SIG-M5 treated with dmso at 0.1 percent for 504 hours (cell line): ENCODE results near the gene MAP4.

Experiments used
- DNase-seq: peaks from one replicate; lab custom pipeline; 2025; ENCODE audit not compliant: unreplicated experiment; lab: John Stamatoyannopoulos, UW

Gene MAP4

GRCh38 chr3:47867451-47868044, 148.7 kb downstream of the MAP4 start:
- DNase-seq, result no peak

GRCh38 chr3:47865192-47865591, 151.0 kb downstream of the MAP4 start:
- DNase-seq, result no peak

- DNase-seq, result no peak
Observed at GRCh38 chr3:47863391-47864128, 152.7 kb downstream of the MAP4 start.

GRCh38 chr3:47859956-47860605, 156.1 kb downstream of the MAP4 start:
- DNase-seq, result no peak

GRCh38 chr3:47857151-47857550, 159.1 kb downstream of the MAP4 start:
- no peak for DNase-seq

- DNase-seq, result no peak
Observed at GRCh38 chr3:47856669-47857068, 159.5 kb downstream of the MAP4 start.

DNA sequence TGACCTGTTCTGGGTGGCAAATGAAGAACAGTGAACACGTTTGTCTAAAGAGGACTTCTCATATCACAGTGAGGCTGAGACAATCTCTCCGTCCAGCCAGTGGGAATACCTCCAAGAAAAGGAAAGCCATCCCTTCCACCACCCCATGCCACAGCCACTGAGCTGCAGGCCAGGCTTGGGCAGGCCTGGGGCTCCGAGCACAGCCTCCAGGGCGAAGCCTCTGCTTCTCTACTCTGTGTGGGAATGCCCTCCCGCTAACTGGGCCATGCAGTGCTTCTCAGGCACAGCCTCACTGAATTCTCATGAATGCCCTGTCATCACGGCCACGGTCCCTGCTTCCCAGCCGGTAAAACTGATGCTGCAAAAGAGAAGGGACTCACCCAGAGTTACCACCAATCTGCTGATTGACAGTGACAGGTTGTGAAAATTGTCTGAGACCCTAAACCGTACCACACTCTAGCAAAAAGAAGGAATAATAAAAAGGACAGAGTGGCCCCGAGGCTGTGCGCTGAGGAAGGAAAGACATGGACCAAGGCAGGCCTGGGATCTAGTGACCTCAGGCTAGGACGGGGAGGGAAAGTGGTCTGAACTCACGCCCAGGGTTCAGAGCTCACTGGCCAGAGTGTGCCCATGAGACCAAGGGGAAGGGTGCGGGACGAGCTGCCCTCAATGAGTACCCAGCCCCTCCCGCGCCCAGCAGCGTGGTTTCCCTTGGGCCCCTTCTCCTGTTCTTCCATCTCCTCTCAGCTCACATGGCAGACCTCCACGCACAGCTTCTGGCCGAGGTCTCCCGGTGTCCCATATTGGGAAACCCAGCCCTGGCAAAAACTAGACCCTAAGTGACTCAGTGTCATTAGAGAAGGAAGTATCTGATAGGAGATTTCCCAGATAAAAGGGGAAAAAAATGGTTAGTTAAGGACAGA, 160.5 kb downstream of the MAP4 start:
- no peak for DNase-seq

DNA sequence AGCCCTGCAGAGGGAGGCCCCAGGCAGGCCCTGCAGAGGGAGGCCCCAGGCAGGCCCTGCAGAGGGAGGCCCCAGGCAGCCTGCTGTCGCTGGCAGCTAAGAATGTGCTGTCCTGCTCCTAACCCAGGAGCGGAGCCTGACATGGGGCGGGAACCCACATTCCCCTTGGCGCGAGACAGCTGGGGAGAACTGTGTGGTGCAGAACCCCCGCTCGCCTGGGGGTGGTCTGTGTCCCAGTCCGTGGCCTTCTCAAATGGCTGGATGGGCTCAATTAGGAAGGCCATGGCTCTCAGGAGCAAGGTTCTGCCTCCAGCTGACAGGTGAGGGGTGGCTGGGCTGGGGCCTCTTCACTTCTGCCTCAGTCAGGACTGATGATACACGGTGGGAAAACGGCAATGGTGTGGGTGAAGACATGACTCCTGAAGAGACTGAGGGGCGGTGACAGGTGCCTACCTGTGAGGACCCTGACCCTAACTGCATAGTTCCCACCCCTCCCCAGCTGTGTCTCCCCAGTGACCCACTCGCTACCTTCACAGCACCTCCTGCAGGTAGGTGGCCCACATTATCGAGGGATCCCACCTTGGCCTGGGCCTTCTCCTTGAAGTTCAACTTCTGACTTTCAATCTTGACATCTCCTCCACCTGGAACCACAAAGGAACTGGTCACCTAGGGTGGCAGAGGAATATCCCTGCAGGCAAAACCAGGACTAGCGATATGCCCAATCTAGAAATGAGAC, 161.3 kb downstream of the MAP4 start:
- DNase-seq, result no peak

- no peak for DNase-seq
Observed at GRCh38 chr3:47854267-47854666, 161.9 kb downstream of the MAP4 start.

- no peak for DNase-seq
Observed at GRCh38 chr3:47852604-47853602, 163.3 kb downstream of the MAP4 start.

- DNase-seq, result no peak
Observed at GRCh38 chr3:47851888-47852603, 164.2 kb downstream of the MAP4 start.

DNA sequence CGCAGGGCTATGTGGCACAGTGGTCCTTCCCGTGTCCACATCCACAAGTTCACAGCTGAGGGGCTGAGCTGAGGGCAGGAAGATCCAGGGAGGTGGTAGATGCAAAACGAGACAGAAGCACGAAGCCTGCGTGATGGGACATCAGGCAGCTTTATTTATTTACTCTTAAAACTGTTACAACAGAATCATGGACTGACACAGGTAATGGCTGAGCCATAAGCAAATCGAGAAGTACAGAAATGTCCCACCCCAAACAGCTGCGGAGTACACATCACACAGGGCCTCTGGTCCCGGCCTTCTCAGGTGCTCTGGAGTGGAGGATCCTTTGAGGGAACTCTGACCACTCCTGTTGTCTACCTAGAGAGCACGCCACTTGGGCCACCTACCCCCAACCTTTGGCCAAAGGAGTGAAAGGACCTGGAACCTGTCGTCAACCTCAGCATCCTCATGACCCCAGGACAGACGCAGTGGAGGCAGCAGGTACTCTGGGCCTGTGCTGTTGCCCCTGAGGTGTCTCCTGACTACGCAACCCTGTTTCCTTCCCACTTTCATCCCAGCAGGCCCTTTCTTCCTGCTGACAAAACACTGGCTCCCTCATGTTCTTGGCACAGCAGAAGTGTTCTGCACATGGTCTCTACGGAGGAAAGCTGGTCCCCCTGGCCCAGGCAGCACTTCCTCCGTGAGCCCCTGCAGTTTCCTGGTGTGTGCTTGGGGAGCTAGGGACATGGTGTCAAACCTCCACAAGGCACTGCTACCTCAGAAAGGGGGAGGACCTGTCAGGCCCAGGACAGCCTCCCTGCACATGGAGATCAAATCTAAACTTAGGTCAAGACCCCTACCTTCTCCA, 165.4 kb downstream of the MAP4 start:
- DNase-seq, result no peak

DNA sequence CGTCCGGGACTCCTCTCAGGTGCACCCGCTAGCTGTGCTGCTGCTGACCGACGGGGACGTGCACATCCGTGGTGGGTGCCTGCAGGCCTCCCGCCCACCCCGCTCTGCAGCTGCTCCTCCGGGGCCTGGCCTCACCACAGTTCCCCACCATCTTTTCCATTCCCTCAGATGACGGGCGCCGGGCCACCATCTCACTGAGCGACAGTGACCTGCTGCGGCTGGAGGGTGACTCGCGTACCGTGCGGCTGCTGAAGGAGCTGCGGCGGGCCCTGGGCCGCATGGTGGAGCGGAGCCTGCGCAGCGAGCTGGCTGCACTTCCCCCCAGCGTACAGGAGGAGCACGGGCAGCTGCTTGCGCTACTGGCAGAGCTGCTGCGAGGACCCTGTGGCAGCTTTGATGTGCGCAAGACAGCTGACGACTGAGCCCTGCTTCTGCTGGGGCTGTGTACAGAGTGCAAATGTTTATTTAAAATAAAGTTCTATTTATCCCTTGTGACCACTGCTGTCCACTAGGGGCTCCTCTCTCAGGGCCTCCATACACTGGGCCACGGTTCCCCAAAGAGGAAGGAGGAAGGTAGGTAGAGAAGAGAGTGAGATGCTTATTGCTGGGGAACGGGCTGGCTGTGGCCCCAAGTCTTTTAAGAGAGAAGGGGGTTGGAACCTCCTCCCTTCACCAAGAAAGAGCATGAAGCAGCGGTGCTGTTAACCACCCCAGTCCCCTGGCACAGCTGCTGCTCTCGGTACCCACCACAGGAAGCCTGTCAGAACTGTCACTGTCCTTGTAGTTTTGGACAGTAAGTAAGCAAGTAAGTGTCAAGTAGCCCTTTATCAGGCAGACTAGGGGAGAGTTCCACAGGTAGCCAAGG, 166.3 kb downstream of the MAP4 start:
- DNase-seq, result peak; percentile 30

GRCh38 chr3:47849186-47849698, 167.0 kb downstream of the MAP4 start:
- DNase-seq, result no peak

DNA sequence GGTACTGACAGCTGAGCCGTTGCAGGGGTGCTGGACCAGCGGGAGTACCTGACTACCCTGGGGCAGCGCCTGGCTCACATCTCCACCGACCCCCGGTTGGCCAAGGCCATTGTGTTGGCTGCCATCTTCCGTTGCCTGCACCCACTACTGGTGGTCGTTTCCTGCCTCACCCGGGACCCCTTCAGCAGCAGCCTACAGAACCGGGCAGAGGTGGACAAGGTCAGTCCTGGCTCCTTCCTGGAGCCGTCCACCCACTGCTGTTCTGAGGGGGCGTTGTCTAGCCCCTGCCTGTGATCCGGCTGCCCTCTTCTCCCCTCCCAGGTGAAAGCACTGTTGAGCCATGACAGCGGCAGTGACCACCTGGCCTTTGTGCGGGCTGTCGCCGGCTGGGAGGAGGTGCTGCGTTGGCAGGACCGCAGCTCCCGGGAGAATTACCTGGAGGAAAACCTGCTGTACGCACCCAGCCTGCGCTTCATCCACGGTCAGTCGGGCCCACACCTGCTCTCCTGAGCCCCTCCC, 167.6 kb downstream of the MAP4 start:
- DNase-seq, result no peak

DNA sequence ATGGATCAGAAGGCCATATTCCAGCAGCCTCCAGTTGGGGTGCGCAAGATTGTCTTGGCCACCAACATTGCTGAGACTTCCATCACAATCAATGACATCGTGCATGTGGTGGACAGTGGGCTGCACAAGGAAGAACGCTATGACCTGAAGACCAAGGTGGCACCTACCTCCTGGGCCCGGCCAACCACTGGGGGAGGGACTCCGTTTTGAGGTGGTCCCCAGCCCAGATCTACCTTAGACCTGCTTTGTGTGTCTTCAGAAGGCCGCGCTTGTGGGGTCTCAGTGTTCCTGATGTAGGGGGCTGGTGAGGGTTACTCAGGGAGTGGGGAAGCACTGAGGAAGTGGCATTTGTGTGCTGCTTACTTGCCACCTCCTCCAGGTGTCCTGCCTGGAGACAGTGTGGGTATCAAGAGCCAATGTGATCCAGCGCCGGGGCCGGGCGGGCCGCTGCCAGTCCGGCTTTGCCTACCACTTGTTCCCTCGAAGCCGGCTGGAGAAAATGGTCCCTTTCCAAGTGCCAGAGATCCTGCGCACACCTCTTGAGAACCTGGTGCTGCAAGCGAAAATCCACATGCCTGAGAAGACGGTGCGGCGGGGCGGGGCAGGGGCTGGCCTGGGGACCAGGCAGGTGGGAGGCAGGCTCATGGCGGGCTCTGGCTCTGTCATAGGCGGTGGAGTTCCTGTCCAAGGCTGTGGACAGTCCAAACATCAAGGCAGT, 168.3 kb downstream of the MAP4 start:
- no peak for DNase-seq
